NCI-H2029 (cell line): ENCODE data around the gene MARK1.
A peak's percentile ranks its signal among the peaks of the same experiment; 100 is the strongest.
"Not testable (repeated sequence)": the region's sequence is repeated elsewhere in the genome, so short reads cannot be mapped to it uniquely, and the experiment has no call there.

Experiments
- DNase-seq: peaks from one replicate; lab custom pipeline; 2025; lab: John Stamatoyannopoulos, UW

Gene MARK1

DNA sequence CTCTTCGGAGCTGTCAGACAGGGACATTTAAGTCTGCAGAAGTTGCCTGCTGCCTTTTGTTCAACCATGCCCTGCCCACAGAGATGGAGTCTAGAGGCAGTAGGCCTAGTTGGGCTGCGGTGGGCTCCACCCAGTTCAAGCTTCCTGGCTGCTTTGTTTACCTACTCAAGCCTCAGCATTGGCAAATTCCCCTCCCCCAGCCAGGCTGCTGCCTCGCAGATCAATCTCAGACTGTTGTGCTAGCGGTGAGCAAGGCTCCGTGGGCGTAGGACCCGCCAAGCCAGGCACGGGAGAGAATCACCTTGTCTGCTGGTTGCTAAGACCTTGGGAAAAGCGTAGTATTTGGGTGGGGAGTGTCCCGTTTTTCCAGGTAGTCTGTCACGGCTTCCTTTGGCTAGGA lies 83.2 kb downstream of the MARK1 start:
- not testable (repeated sequence) for DNase-seq

DNA sequence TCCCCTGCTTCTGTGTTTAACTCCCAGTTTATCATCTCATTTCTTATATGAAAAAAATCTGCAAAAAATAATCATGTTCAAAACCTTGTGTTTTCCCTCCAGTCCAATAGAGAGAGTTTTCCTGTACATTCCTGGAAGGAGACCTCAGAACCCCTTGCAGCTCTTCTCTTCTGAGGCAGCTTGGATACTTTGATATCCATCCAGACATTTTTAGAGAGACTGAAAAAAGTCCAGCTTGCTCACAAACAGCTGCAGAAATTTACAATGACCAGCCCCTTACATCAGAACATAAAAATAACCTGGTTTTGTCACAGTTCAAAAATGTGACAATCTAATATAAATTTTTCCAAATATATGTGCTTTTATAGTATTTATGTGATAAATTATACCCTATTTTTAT lies 88.9 kb downstream of the MARK1 start:
- no peak for DNase-seq

DNA sequence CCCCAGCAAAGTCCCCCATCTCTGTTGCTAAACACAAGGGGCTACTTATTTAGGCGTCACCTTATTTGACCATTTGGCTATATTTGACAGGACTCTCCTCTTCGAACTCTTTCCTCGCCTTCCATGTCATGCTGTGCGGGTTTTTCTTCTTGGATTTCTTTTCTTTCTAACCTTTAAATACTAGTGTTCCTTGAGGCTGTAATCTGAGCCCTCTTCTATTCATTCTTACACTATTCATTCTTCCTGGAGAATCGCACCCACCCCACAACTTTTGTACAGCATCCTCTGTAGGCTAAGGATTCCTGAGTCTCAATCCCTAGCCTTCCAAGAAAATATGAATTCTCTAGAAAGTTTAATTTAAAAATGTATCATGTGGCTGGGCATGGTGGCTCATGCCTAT lies 100.5 kb downstream of the MARK1 start:
- no peak for DNase-seq

DNA sequence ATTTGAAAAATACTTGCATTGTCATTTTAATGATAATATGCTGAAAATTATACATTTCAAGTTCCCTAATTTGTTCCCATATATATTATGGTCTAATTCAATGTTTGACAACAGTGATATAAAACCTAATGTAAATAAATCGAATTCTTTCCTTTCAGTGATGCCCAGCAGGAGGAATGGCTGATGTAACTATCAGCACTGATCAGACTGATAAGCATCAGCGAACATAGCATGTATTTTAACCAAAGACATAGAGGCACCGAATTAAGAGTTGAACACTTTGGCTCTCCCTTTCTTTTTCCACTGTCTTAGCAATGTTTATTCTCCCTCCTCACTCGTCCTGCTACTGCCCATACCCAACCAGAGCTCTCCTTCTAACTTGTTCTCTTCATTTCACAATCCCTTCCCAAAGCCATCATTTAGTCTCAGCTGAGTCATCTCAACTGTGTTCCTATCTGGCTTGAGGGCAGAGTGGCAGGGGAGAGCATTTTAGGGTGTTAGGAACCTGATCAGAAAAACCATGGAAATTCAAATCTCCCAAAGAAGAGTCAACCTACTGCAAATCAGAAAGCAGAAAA lies 103.4 kb downstream of the MARK1 start:
- no peak for DNase-seq

DNA sequence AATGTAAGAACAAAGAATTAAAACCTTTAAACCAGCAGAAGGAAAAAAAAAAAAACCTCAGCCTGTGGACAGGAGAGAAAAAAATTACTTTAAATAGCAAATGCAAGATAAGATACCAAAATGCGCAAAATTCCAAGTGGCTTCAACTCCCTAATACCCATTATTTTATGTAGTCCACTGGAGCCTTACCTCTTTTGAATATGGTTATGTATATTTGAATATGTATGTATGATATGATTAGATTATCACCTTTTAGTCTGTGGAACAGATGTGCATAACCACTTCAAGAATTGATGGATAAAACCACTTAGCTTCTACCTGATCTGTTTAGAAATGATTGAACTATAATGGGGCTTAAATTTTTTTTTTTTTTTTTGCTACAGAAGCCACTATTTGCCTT lies 109.8 kb downstream of the MARK1 start:
- no peak for DNase-seq

DNA sequence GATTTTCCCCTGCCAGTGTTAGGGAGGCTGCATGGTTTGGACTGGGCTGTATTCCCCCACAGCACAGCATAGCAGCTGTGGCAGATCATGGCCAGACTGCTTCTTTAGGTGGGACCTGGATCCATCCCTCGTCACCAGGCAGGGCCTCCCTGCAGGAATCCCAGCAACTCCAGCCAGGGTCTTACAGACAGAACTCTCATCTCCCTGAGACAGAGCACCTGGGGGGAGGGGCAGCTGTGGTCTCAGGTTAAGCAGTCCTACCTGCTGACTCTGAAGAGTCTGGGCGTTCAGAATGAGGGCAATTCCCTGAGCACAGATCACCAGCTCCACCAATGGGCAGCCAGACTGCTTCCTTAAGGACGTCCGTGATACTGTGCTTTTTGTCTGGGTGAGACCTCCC lies 114.3 kb downstream of the MARK1 start:
- no peak for DNase-seq

DNA sequence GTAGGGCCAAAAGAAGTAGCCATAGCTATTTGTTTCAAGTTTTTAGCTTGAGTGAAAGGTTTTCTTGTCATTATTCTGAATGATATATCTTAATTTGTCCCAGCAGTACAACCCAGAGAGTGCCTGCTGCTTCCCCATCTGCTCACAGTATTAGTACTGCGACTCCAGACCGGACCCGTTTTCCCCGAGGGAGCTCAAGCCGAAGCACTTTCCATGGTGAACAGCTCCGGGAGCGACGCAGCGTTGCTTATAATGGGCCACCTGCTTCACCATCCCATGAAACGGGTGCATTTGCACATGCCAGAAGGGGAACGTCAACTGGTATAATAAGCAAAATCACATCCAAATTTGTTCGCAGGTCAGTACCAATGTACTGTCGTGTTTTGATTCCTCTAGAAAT lies 125.1 kb downstream of the MARK1 start:
- no peak for DNase-seq

DNA sequence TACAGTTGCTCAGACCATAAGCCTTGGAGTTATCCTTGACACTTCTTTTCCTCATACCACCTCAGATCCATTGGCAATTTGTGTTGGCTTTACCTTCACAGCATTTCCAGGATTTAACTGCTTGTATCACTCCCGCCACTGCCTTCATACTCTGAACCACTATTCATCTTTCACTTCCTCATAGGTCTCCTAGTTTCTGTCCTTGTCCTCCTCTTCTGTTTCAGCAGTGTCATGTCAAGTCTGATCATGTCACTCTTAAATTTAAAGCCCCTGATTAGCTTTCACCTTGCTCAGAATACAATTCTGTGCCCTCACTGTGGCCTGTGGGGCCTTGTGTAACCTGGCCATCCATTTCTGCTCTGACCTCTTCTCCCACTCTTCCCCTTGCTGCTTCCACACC lies 127.6 kb downstream of the MARK1 start:
- no peak for DNase-seq

DNA sequence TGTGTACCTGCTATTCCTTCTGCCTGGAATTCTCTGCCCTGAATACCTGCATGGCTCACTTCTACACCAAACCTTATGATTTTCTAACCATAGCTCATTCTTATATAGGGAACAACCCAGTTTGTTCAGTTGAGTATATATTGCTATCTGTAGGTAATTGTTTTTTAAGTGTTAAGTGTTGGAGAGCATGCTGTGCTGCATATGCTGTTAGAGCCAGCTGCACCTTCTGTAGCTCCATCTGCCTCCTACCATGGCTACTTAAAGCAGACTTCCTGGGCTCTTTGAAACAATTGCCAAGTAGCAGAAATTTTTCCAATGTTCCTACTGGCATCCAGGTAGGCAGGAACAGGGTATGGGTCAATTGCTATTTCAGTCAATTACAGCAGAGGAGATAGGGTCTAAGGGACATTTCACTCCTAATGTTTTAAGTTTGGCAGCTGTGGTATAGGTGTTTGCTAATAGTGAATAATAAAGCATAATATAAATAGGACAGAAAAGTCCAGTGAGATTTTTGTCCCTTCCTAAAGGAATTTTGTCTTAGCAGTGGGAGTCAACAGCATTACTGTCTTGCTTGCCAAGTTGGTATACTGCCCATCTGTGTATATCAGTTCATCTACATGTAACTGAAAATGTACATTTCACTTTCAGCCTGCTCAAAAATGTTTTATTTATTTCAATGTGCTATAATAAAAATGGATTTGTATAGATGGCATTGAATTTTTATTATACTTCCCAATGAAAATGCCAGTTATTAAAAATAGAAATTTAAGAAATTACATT lies 128.2 kb downstream of the MARK1 start:
- no peak for DNase-seq

DNA sequence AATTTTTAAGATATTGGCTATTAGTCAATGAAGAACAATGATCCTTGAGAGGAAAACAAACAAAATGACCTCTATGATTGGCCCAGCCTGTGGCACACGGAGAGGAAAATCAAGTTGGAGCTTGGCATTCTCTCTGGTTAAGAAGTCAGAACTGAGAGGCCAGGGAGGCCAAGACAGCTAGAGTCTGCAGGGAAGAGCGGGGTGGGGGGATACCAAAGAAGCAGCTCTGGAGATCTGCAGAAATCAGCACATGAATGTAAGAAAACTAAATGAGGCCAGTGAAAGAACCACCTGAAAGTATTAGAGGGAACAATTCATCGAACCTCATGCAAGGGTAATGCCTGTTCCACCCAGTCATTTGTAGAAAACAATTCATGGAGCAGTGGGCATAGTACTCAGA lies 138.4 kb downstream of the MARK1 start:
- DNase-seq: no peak

DNA sequence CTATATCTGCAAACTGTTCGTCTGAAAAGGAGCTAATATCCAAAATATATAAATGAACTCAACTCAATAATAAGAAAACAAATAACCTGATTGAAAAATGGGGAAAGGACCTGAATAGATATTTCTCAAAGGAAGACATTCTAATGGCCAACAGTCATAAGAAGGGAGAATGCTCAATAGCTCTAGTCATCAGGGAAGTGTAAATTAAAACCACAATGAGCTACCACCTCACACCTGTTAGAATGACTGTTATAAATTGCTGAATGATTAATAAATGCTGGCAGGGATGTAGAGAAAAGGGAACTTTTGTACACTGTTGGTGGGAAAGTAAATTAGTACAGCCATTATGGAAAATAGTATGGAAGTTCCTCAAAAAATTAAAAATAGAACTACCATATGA lies 141.1 kb downstream of the MARK1 start:
- no peak for DNase-seq

DNA sequence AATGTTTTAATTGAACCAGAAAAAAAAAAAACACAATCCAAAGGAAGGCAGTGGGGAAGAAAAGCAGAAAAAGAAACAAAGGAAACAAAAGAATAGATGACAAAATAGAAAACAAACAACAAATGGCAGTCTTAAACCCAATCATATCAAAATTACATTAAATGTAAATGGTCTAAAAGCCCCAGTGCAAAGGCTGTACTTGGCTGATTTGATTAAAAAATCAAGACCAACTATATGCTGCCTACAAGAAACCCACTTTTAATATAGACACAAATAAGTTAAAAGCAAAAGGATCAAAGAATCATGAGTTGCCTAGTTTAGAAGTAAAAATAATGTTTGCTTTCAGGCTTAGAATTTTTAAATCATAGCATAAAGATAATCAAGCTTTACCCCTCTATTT lies 142.4 kb downstream of the MARK1 start:
- DNase-seq: no peak

DNA sequence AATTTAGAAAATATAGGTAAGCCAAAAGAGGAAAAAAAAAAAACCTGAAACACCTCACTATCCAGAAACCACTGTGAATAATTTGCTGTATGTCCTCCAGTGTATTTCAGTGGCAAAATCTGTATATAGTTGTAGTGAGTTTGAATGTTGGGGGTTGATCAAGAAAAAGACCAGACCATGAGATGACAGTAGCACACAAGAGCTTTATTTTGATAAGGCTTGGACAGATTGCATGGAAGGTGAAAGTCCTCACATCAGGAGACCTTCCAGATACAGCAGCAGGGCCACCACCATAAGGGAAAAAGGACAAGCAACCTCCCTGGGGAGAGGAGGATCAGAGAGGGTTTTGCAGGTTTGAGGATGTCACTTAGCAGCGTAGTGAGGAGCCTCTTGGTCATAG lies 146.0 kb downstream of the MARK1 start:
- no peak for DNase-seq

DNA sequence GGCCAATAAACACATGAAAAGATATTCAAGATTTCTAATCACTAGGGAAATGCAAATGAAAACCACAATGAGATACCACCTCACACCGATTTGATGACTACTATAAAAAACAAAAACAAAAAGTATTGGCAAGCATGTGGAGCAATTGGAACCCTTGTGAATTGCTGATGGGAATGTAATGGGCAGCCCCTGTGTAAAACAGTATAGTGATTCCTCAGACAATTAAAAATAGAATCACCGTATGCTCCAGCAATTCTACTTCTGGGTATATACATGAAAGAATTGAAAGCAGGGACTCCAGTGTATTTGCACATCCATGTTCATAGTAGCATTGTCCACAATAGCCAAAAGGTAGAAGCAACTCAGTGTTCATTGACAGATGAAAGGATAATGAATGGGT lies 149.3 kb downstream of the MARK1 start:
- no peak for DNase-seq

DNA sequence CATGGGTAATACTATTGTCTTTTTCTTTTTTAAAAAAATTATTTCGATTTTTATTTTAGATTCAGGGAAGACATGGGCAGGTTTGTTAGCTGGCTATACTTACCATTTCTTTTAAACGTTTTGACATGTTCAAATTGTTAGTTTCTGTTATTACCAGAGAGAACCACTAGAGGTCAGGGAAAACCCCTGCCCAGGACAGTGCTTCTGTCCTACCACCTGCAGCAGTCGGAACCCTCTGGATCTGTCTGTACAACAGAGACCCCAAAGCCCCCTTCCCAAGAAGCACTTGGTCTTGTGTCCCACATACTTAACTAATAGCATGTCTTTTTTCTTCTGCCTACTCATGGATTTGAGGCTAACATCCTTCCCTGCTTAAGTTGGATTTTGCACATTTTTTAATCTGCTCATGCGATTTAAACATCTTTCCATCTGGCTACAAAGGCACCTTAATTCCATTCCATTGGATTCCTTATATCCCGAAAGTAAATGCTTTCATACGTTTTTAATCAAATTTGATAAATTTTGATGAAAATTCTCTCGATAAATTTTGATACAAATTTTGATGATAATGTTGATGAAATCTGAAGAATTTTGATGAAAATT lies 152.2 kb downstream of the MARK1 start:
- peak; percentile 24 for DNase-seq

DNA sequence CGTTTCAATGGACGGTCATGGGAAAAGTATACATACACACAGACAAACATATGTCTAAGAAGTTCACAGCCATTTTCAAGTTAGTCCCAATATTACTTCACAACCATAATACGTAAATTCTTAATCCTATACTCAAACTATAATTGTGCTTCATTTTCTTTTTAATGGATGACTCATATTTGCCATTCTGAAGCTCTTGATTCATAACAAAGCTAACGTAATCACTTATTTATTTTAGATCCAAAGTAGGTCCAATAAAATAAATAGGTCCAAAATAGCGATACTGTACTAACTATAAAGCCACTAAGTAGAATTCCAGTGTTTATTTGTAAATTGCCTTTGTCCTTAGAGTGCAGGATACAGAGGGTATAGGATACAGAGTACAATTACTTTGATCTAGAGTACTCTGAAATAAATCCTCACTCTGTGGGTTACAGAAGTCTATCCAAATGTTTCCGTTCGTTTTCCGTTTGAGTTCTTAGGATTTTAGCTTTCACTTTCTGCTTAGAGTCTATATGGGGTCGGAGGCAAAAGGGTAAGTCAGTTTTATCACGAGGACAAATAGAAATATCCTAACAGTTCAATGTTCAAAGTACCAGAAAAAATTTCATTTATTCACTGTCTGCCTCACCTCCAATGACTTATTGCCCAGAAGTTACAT lies 153.4 kb downstream of the MARK1 start:
- no peak for DNase-seq

DNA sequence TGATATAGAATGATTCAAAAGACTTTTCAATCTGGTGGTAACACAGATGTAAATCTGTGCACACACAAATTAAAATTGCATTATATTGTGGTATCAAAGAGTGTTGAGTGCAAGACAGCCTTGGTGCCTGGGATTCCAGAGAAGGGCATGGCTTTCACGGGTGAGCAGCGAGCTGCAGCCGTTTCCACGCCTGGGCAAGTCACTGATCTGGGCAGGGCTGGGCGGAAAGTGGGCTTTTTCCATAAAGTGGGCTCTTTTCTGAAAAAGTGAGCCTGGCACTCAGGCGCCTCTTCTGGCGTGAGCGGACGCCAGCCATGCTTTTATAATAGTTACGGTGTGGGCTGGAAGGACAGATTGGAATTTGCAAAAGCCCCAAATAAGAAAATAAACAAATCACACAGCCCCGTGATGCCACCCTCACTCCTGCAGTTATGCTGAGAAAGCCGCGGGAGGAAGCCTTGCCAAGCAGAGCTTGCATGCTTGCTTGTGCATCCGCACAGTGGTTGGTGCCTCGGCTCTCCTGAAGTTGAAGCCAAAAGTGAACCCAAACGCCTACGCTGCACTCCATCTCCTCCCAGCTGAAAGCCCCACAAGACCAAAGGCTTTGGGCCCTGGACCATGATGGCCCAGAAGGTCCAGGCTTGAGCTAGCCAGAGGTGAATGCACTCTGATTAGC lies 155.1 kb downstream of the MARK1 start:
- no peak for DNase-seq

DNA sequence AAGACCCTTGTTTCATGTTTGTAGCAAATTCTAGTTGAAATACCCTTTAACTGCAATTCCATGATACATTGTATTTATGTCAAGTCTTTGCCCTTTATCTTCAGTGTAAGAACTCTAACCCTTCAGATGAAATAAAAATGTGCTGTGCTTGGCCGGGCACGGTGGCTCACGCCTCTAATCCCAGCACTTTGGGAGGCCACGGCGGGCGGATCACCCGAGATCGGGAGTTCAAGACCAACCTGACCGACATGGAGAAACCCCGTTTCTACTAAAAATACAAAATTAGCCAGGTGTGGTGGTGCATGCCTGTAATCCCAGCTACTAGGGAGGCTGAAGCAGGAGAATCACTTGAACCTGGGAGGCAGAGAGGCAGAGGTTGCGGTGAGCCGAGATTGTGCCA lies 155.8 kb downstream of the MARK1 start:
- DNase-seq: not testable (repeated sequence)

DNA sequence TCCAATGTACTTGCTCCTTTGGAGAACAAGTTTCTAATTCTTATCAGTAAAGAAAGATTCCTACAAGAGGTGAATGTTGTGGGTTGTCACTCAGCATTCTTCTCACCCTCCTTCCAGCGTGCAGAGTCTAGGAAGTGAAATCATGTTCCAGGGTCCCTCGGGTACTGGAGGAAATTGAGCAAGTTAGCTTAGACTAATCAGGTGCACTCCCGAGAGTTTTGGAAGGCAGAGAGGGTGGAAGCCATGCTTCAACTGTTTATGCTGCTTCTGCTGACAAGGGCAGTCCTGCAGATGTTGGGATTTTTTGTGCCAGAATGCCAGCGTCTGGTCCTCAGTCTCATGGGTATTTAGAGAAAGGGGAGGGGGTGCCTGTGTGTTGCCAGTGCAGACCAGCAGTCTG lies 157.0 kb downstream of the MARK1 start:
- DNase-seq: no peak

DNA sequence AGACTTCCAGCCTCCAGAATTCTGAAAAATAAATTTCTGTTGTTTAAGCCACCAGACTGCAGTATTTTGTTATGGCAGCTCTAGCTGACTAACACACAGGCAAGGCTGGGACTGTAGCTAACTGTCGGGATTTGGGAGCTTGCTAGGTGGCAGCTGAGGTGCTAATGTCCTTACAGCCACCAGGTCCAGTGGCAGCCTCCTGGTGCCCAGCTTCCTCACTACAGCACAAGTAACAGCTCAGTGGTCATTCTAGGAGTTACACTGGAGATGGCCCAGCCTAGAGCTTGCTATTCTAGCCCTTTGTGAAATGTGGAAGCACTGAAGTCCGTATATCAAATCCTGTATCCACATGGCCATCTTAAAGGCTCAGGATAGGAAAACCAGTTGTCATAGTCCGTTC lies 157.9 kb downstream of the MARK1 start:
- no peak for DNase-seq

DNA sequence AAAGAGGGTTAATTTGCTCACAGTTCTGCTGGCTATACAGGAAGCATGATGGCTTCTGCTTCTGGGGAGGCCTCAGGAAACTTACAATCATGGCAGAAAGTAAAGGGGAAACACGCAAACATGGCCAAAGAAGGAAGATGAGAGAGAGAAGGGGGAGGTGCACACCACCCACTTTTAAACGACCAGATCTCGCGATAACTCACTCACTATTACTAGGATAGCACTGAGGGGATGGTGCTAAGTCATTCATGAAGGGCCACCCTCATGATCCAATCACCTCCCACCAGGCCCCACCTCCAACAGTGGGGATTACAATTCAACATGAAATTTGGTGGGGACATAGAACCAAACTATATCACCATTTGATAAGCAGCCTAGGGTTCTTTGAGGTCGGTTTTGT lies 159.9 kb downstream of the MARK1 start:
- DNase-seq: no peak

DNA sequence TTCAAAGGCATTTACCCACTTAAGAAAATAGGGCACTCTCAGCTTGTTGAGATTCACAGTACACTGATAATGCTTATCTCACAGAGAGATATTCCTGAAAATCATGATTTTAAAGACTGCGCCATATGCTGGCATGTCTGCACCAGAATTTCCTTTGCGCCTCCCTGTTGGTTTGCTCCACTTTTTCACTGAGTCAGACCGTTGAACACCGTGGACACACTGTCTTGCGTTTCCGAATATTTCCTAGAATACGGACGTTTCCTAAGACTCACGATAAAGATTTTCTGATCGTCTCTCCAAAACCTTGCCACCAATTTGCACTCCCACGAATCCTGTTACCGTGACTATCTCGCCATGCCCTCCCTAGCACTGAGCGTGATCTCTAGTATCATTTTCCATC lies 161.7 kb downstream of the MARK1 start:
- DNase-seq: no peak
